ENCODE results near the gene SRCAP. TPM values are rescaled to one million over a fixed set of nuclear protein-coding genes. Genes with fewer than 3 reads are reported as not detected.

The SRCAP gene
- total RNA-seq, 1 donor from 2014 or later = 4.6 TPM

DNA sequence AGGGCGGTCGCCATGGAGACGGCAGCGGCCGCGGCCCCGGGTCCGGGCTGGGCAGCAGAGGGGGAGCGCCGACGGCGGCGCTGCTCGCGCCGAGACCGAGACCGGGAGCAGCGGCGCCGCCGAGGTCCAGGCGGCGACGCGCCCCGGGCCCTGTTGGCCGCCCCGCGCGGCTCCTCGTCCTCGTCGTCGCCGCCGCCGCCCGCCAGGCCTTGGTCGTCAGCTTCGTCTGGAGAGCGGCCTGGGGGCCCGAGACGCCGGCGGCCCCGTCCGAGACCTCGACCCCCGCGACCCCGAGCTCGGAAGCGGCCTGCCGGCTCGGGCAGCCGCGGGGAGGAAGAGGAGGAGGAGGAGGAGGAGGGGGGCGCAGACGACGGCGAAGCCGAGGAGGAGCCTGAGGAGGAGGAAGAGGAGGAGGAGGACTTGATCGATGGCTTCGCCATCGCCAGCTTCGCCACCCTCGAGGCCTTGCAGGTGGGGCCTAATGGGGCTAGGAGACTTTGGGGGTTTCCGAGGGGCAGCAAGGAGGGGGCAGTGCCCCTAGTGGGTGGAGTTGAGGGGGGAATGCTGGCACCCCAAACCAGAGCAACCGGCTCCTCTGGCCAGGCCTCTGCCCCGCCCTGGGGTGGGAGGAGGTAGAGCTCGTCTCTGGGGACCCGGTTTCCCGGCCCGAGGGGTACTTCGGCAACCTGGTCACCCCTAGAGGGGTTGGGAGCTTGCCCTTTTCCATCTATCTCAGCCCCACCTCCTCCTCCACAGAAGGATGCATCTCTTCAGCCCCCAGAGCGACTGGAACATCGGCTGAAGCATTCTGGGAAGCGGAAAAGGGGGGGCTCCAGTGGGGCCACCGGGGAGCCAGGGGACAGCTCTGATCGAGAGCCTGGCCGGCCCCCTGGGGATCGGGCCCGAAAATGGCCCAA, 39.2 kb upstream of the SRCAP start:
- peak; percentile 88 for DNase-seq (ENCODE audit: low spot score)
- Mint-ChIP-seq H3K27ac (no peak overlapping the region), H3K27me3 (ENCODE audit: insufficient read depth, low read depth) (no peaks in the 10 kb centered on the region), H3K9me3 (no peaks in the 10 kb centered on the region), H3K4me3 (peak overlapping the region; percentile 86), H3K36me3 (peaks cover 29% of the 10 kb centered on the region), H3K4me1 (peaks cover 38% of the 10 kb centered on the region)
- Histone ChIP-seq H3K36me3 (no peaks in the 10 kb centered on the region), H2AFZ (replicated peaks) (no peak overlapping the region), H3K27me3 (no peaks in the 10 kb centered on the region), H3K4me1 (peaks cover 11% of the 10 kb centered on the region), H3K9ac (peak overlapping the region; percentile 69), H3K27ac (no peak overlapping the region), H3F3A (ENCODE audit: low read depth) (peaks cover 24% of the 10 kb centered on the region), H3K4me3 (peak overlapping the region; percentile 70), H3K79me2 (ENCODE audit: low read depth) (peaks cover 31% of the 10 kb centered on the region), H3K9me3 (ENCODE audit: low read depth) (no peaks in the 10 kb centered on the region), H3K4me2 (peak overlapping the region; percentile 95), H4K20me1 (ENCODE audit: low read depth) (peaks cover 47% of the 10 kb centered on the region)
- TF ChIP-seq, protein P1, sequence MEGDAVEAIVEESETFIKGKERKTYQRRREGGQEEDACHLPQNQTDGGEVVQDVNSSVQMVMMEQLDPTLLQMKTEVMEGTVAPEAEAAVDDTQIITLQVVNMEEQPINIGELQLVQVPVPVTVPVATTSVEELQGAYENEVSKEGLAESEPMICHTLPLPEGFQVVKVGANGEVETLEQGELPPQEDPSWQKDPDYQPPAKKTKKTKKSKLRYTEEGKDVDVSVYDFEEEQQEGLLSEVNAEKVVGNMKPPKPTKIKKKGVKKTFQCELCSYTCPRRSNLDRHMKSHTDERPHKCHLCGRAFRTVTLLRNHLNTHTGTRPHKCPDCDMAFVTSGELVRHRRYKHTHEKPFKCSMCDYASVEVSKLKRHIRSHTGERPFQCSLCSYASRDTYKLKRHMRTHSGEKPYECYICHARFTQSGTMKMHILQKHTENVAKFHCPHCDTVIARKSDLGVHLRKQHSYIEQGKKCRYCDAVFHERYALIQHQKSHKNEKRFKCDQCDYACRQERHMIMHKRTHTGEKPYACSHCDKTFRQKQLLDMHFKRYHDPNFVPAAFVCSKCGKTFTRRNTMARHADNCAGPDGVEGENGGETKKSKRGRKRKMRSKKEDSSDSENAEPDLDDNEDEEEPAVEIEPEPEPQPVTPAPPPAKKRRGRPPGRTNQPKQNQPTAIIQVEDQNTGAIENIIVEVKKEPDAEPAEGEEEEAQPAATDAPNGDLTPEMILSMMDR (IDR thresholded peaks at IDR 0.05) = no peak
- no peak for TF ChIP-seq EZH2 (IDR thresholded peaks at IDR 0.05)
- no peak for TF ChIP-seq EZH2phosphoT487 (IDR thresholded peaks at IDR 0.05)

DNA sequence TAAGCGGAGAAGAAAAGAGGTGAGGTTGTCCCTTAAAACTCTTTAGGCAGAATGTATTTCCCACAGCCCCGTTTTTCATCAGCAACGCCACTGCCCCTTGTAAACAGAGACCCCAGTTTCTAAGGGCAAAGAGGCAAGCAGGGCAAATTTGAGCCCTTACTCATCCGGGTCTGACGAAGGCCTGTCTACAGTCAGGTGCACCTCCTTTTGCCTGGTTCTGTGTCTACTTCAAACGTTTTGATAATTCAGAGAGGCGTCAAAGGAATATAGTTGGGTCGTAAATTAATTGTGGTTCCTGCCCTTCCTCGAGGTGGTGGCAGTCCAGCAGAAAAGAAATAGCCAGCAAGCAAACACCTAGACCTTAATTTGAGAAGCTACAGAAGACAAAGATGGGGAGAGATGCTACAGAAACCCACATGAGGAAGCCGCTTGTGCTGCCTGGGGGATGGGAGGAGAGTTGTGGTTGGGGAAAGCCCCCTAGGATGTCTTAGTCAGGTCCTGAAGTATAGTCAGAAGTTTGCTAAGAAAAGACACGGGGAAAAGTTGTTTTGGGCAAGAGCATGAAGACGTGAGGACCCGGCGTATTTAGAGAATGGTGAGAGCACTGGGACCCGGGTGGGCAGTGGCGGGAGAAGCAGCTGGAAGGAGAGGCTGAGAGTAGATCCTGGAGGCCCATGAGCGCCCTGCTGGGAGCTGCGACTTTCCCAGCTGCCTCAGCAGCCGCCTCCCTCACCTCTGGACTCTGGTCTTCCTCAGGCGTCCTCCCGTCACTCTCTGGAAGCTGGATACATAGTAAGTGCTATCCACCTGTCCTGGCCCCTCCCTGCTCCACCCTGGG, 38.3 kb upstream of the SRCAP start:
- Histone ChIP-seq H3K4me2 (peak overlapping the region; percentile 95), H4K20me1 (ENCODE audit: low read depth) (peaks cover 52% of the 10 kb centered on the region), H3K9ac (peak overlapping the region; percentile 69), H3K27me3 (no peaks in the 10 kb centered on the region), H3F3A (ENCODE audit: low read depth) (peaks cover 24% of the 10 kb centered on the region), H3K36me3 (no peaks in the 10 kb centered on the region), H2AFZ (replicated peaks) (no peak overlapping the region), H3K4me1 (peaks cover 11% of the 10 kb centered on the region), H3K9me3 (ENCODE audit: low read depth) (no peaks in the 10 kb centered on the region), H3K4me3 (peak overlapping the region; percentile 70), H3K27ac (no peak overlapping the region), H3K79me2 (ENCODE audit: low read depth) (peaks cover 31% of the 10 kb centered on the region)
- TF ChIP-seq EZH2 (IDR thresholded peaks at IDR 0.05) = no peak
- no peak for TF ChIP-seq EZH2phosphoT487 (IDR thresholded peaks at IDR 0.05)
- TF ChIP-seq, protein P1 (IDR thresholded peaks at IDR 0.05) = no peak
- peaks cover 38% of the 10 kb centered on the region for H3K4me1 Mint-ChIP-seq
- H3K9me3 Mint-ChIP-seq = no peaks in the 10 kb centered on the region
- DNase-seq (ENCODE audit: low spot score) = no peak
- H3K36me3 Mint-ChIP-seq = peaks cover 28% of the 10 kb centered on the region
- H3K27ac Mint-ChIP-seq = peak overlapping the region; percentile 64
- H3K4me3 Mint-ChIP-seq = peak overlapping the region; percentile 86
- no peaks in the 10 kb centered on the region for H3K27me3 Mint-ChIP-seq (ENCODE audit: insufficient read depth, low read depth)

DNA sequence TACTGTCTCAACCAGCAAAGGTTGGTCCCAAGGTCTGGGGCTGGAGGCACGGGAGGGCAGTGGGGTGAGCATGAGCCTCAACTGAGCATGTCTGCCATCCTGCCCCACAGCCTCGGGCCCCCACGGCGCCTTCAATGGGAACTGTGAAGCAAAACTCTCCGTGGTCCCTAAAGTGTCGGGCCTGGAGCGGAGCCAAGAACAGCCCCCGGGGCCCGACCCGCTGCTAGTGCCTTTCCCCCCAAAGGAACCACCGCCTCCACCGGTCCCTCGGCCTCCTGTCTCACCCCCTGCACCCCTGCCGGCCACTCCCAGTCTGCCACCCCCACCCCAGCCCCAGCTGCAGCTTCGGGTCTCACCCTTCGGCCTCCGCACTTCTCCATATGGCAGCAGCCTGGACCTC, 36.5 kb upstream of the SRCAP start:
- peaks cover 26% of the 10 kb centered on the region for H3K36me3 Mint-ChIP-seq
- H3K27me3 Mint-ChIP-seq (ENCODE audit: insufficient read depth, low read depth) = no peaks in the 10 kb centered on the region
- H3K9me3 Mint-ChIP-seq = no peaks in the 10 kb centered on the region
- Histone ChIP-seq H3K9ac (no peak overlapping the region), H3F3A (ENCODE audit: low read depth) (peaks cover 11% of the 10 kb centered on the region), H3K36me3 (no peaks in the 10 kb centered on the region), H4K20me1 (ENCODE audit: low read depth) (peaks cover 52% of the 10 kb centered on the region), H3K27ac (no peak overlapping the region), H3K4me3 (no peak overlapping the region), H2AFZ (replicated peaks) (no peak overlapping the region), H3K79me2 (ENCODE audit: low read depth) (peaks cover 31% of the 10 kb centered on the region), H3K4me1 (peaks cover 8% of the 10 kb centered on the region), H3K27me3 (no peaks in the 10 kb centered on the region), H3K4me2 (no peak overlapping the region), H3K9me3 (ENCODE audit: low read depth) (no peaks in the 10 kb centered on the region)
- no peak overlapping the region for H3K4me3 Mint-ChIP-seq
- DNase-seq (ENCODE audit: low spot score) = no peak
- peaks cover 23% of the 10 kb centered on the region for H3K4me1 Mint-ChIP-seq
- TF ChIP-seq, protein P1 (IDR thresholded peaks at IDR 0.05) = no peak
- TF ChIP-seq EZH2phosphoT487 (IDR thresholded peaks at IDR 0.05) = no peak
- H3K27ac Mint-ChIP-seq = no peak overlapping the region

Measured in neural progenitor cell (in vitro differentiated cells).